PC-9 (cell line): ENCODE results near the gene ITGA8. TPM values are rescaled to one million over a fixed set of nuclear protein-coding genes. Genes with fewer than 3 reads are reported as not detected.

Experiments used
- BruUV-seq: library from RNA; stranded (reverse); fragments of 400-500 nt; replicated peaks from 2 replicates; lab custom pipeline; 2021; lab: Mats Ljungman, UMichigan
- CTCF ChIA-PET: fragments of 300-600 bp; sonication (Branson Sonifier 250); formaldehyde crosslinking; loops from one replicate; lab custom pipeline; 2022; ENCODE audit warnings: antibody characterized with exemption; lab: Charles Lee
- POLR2A ChIA-PET: fragments of 300-600 bp; sonication (Branson Sonifier 250); formaldehyde crosslinking; loops from one replicate; lab custom pipeline; 2022; ENCODE audit warnings: antibody characterized with exemption; ENCODE audit not compliant: unreplicated experiment; lab: Charles Lee
- DNase-seq, 2 experiments: peaks; one replicate each; pipeline versions ENCODE4 v3.0.0 to v3.0.0-alpha.2; 2015 to 2022; ENCODE audit warnings: mixed read lengths in 1 of 2
- H2AFZ ChIP-seq: fragments of 200-600 bp; sonication (generic); 2 replicates; pipeline ENCODE4 v1.8.1; 2017; ENCODE audit warnings: antibody characterized with exemption
- H3F3A ChIP-seq: fragments of 200-600 bp; sonication (generic); 2 replicates; pipeline ENCODE4 v1.8.1; 2017; ENCODE audit warnings: antibody characterized with exemption, mild to moderate bottlenecking, low read depth; ENCODE audit not compliant: insufficient read depth
- H3K27ac ChIP-seq: fragments of 200-600 bp; sonication (generic); 2 replicates; pipeline ENCODE4 v1.6.1; 2016; ENCODE audit warnings: mixed run types
- H3K27me3 ChIP-seq: fragments of 200-600 bp; sonication (generic); 2 replicates; pipeline ENCODE4 v1.6.1; 2016; ENCODE audit warnings: low read depth, mixed run types; ENCODE audit not compliant: insufficient read depth
- H3K36me3 ChIP-seq: fragments of 200-600 bp; sonication (generic); 2 replicates; pipeline ENCODE4 v1.6.1; 2016; ENCODE audit warnings: low read depth, mixed run types
- H3K4me1 ChIP-seq: fragments of 200-600 bp; sonication (generic); replicated peaks from 2 replicates; pipeline ENCODE4 v1.6.1; 2016; ENCODE audit warnings: mixed run types; ENCODE audit not compliant: insufficient read depth
- H3K4me2 ChIP-seq: fragments of 200-600 bp; sonication (generic); 2 replicates; pipeline ENCODE4 v1.6.1; 2017; ENCODE audit warnings: mixed run types
- H3K4me3 ChIP-seq: fragments of 200-600 bp; sonication (generic); 2 replicates; pipeline ENCODE4 v1.6.1; 2016; ENCODE audit warnings: mixed run types
- H3K79me2 ChIP-seq: fragments of 200-600 bp; sonication (generic); 2 replicates; pipeline ENCODE4 v1.6.1; 2017; ENCODE audit warnings: low read depth, mixed run types
- H3K9me2 ChIP-seq: fragments of 200-600 bp; sonication (generic); 2 replicates; pipeline ENCODE4 v1.8.1; 2017; ENCODE audit warnings: mild to moderate bottlenecking; ENCODE audit not compliant: insufficient read depth
- H3K9me3 ChIP-seq: fragments of 200-600 bp; sonication (generic); 2 replicates; pipeline ENCODE4 v1.8.1; 2016; ENCODE audit warnings: low read depth; ENCODE audit not compliant: insufficient read depth
- H4K20me1 ChIP-seq: fragments of 200-600 bp; sonication (generic); 2 replicates; pipeline ENCODE4 v1.8.1; 2017; ENCODE audit not compliant: insufficient read depth
- EZH2 ChIP-seq: fragments of 200-600 bp; sonication (generic); IDR thresholded peaks from 2 replicates; pipeline ENCODE4 v1.8.0; 2017; ENCODE audit warnings: antibody characterized with exemption, low read depth
- intact Hi-C: fragments of 100-400 bp; cut with micrococcal nuclease; formaldehyde crosslinking; loops from one replicate; pipeline ENCODE4 v1.10.0; 2022; ENCODE audit not compliant: unreplicated experiment
- total RNA-seq: library from RNA; stranded (reverse); gene quantifications from 2 replicates; pipeline ENCODE4 v1.2.3, GENCODE V29; 2021
- TF ChIP-seq, protein P1 (sequence below): fragments of 200-600 bp; sonication (generic); conservative IDR thresholded peaks from 2 replicates; pipeline ENCODE4 v1.6.1; 2017; ENCODE audit warnings: mixed run types, antibody characterized with exemption, mild to moderate bottlenecking, moderate library complexity

The ITGA8 gene
- total RNA-seq, 1 experiment from 2014 or later: not detected

DNA sequence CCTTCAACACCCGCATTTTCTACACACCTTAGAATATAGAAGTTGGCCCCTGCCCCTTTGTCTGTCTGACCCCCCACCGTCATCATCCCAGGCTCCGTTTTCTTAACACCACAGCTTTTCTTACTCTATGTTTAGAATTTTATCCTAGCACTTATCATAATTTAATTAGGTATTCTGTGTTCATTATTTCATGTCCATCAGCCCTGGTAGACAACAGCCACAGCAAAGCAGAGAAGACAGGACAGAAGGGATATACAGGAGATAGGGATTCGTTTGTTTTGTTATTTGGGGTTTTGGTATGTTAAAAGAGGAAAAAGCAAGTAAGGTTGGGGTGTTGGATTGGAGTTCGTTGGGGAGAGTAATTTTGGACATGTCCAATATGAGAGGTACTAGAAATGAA lies 48.8 kb downstream of the ITGA8 start:
- POLR2A ChIA-PET: no interaction called here
- TF ChIP-seq EZH2: no peak
- TF ChIP-seq, protein P1, sequence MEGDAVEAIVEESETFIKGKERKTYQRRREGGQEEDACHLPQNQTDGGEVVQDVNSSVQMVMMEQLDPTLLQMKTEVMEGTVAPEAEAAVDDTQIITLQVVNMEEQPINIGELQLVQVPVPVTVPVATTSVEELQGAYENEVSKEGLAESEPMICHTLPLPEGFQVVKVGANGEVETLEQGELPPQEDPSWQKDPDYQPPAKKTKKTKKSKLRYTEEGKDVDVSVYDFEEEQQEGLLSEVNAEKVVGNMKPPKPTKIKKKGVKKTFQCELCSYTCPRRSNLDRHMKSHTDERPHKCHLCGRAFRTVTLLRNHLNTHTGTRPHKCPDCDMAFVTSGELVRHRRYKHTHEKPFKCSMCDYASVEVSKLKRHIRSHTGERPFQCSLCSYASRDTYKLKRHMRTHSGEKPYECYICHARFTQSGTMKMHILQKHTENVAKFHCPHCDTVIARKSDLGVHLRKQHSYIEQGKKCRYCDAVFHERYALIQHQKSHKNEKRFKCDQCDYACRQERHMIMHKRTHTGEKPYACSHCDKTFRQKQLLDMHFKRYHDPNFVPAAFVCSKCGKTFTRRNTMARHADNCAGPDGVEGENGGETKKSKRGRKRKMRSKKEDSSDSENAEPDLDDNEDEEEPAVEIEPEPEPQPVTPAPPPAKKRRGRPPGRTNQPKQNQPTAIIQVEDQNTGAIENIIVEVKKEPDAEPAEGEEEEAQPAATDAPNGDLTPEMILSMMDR: no peak
- Histone ChIP-seq H3K9me2 (no peaks in the 10 kb centered on the region), H3K9me3 (no peaks in the 10 kb centered on the region), H3K4me2 (no peak overlapping the region), H3K27me3 (peaks cover 41% of the 10 kb centered on the region), H3K4me3 (no peak overlapping the region), H3F3A (no peaks in the 10 kb centered on the region), H3K36me3 (no peaks in the 10 kb centered on the region), H3K79me2 (no peaks in the 10 kb centered on the region), H4K20me1 (no peaks in the 10 kb centered on the region), H3K27ac (no peak overlapping the region), H3K4me1 (no peaks in the 10 kb centered on the region), H2AFZ (no peak overlapping the region)
- intact Hi-C loops: no loop called here
- CTCF ChIA-PET: no interaction called here
- no TSS peak for BruUV-seq
- DNase-seq: no peak

DNA sequence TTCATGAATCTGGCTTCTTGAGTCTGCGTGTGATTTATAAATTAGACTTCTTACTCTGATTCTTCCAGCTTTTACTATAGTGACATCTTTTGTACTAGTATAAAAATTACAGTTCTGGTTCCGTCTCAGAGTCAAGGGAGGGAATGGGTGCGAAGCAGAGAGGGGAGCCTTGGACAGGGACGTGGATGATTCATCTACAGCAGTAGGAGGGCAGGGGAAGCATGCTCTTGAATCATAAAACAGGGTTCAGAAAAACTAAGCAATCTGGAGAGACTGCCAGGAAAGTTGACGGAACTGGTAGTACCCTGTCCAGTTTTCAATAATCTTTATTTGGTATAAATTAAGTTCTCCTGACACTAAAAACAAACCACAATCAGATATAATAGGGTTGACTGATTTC lies 58.1 kb downstream of the ITGA8 start:
- no peak overlapping the region for H3K4me3 ChIP-seq
- no peaks in the 10 kb centered on the region for H3K79me2 ChIP-seq
- no peak overlapping the region for H3K4me2 ChIP-seq
- TF ChIP-seq, protein P1: no peak
- TF ChIP-seq EZH2: no peak
- H3K9me2 ChIP-seq: no peaks in the 10 kb centered on the region
- H3K27ac ChIP-seq: no peak overlapping the region
- H3K9me3 ChIP-seq: no peaks in the 10 kb centered on the region
- ChIA-PET POLR2A (no interaction called here), CTCF (no interaction called here)
- intact Hi-C loops: no loop called here
- no TSS peak for BruUV-seq
- no peak for DNase-seq
- no peaks in the 10 kb centered on the region for H3F3A ChIP-seq
- H3K4me1 ChIP-seq: no peaks in the 10 kb centered on the region
- H2AFZ ChIP-seq: no peak overlapping the region
- no peaks in the 10 kb centered on the region for H4K20me1 ChIP-seq
- peaks cover 10% of the 10 kb centered on the region; the same call in 1 of the 2 replicates for H3K27me3 ChIP-seq
- H3K36me3 ChIP-seq: no peaks in the 10 kb centered on the region

DNA sequence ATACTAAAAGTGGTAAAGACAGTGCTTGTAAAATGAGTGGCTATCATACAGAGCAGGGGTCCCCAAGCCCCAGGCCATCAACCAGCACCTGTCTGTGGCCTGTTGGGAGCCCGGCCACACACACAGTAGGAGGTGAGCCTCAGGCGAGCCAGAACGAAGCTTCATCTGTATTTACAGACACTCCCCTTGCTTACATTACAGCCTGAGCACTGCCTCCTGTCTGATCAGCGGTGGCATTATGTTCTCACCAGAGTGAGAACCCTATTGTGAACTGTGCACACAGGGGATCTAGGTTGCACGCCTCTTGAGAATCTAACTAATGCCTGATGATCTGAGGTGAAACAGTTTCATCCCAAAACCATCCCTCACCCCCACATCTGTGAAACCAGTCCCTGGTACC lies 58.7 kb downstream of the ITGA8 start:
- Histone ChIP-seq H3K27ac (no peak overlapping the region), H3K4me1 (no peaks in the 10 kb centered on the region), H3K36me3 (no peaks in the 10 kb centered on the region), H3K9me2 (no peaks in the 10 kb centered on the region), H2AFZ (no peak overlapping the region), H3K27me3 (peaks cover 11% of the 10 kb centered on the region; the same call in 1 of the 2 replicates), H4K20me1 (no peaks in the 10 kb centered on the region), H3F3A (no peaks in the 10 kb centered on the region), H3K4me3 (no peak overlapping the region), H3K79me2 (no peaks in the 10 kb centered on the region), H3K9me3 (no peaks in the 10 kb centered on the region), H3K4me2 (no peak overlapping the region)
- no TSS peak for BruUV-seq
- DNase-seq: no peak
- intact Hi-C loops: no loop called here
- CTCF ChIA-PET: no interaction called here
- no peak for TF ChIP-seq EZH2
- TF ChIP-seq, protein P1: no peak
- POLR2A ChIA-PET: no interaction called here
